Keratinocyte (primary cell): Measurements from ENCODE around the gene ETV5. TPM values are rescaled to one million over a fixed set of nuclear protein-coding genes. Genes with fewer than 3 reads are reported as not detected.

Experiments used
- DNase-seq: peaks from one replicate; pipeline ENCODE4 v3.0.0-alpha.2; 2011; ENCODE audit warnings: low read depth, missing footprints, low spot score
- FAIRE-seq: peaks from 2 replicates; lab custom pipeline; 2011; peaks lifted over from hg19 to GRCh38; lab: Jason Lieb, UNC
- H2AFZ ChIP-seq: 2 replicates; pipeline ENCODE4 v1.6.0; 2012; ENCODE audit warnings: low read length, control low read depth, inconsistent platforms; ENCODE audit not compliant: control insufficient read depth
- H3K27ac ChIP-seq: 2 replicates; pipeline ENCODE4 v1.5.1; 2011; ENCODE audit warnings: low read length; ENCODE audit not compliant: control insufficient read depth, insufficient read depth
- H3K27me3 ChIP-seq: 3 replicates; pipeline ENCODE4 v1.6.0; 2011; ENCODE audit warnings: low read length; ENCODE audit not compliant: control insufficient read depth, insufficient read depth; ENCODE audit errors: extremely low read depth
- H3K36me3 ChIP-seq, 2 experiments: 2 replicates in 1 of 2; 3 replicates in 1 of 2; pipeline ENCODE4 v1.5.1; 2011; ENCODE audit warnings: low read length in 2 of 2, mild to moderate bottlenecking in 1 of 2; ENCODE audit not compliant: control insufficient read depth in 2 of 2, insufficient read depth in 2 of 2; ENCODE audit errors: extremely low read depth in 1 of 2
- H3K4me1 ChIP-seq: 3 replicates; pipeline ENCODE4 v1.5.1; 2011; ENCODE audit warnings: low read length; ENCODE audit not compliant: control insufficient read depth, insufficient read depth; ENCODE audit errors: extremely low read depth
- H3K4me2 ChIP-seq: 3 replicates; pipeline ENCODE4 v1.6.0; 2011; ENCODE audit warnings: low read depth, low read length; ENCODE audit not compliant: control insufficient read depth, insufficient read depth; ENCODE audit errors: extremely low read depth
- H3K4me3 ChIP-seq, 3 experiments: fragments of 200-600 bp in 1 of 3; sonication (generic) in 1 of 3; 2 replicates in 2 of 3; 3 replicates in 1 of 3; pipeline ENCODE4 v1.5.1; 2011 to 2016; ENCODE audit warnings: low read length in 3 of 3, mild to moderate bottlenecking in 3 of 3, control low read depth in 2 of 3, inconsistent platforms in 1 of 3, low read depth in 1 of 3, mixed read lengths in 1 of 3, mixed run types in 1 of 3, moderate library complexity in 1 of 3; ENCODE audit not compliant: control insufficient read depth in 2 of 3, insufficient read depth in 2 of 3; ENCODE audit errors: extremely low read depth in 1 of 3
- H3K79me2 ChIP-seq: 2 replicates; pipeline ENCODE4 v1.6.0; 2012; ENCODE audit warnings: low read length; ENCODE audit not compliant: control insufficient read depth, insufficient read depth
- H3K9ac ChIP-seq: 3 replicates; pipeline ENCODE4 v1.6.0; 2011; ENCODE audit warnings: low read length; ENCODE audit not compliant: control insufficient read depth, insufficient read depth; ENCODE audit errors: extremely low read depth
- H3K9me1 ChIP-seq: 3 replicates; pipeline ENCODE4 v1.6.0; 2011; ENCODE audit warnings: low read length; ENCODE audit not compliant: control insufficient read depth, insufficient read depth; ENCODE audit errors: extremely low read depth
- H3K9me3 ChIP-seq: 2 replicates; pipeline ENCODE4 v1.5.1; 2012; ENCODE audit warnings: low read depth, low read length; ENCODE audit not compliant: control insufficient read depth
- H4K20me1 ChIP-seq: 3 replicates; pipeline ENCODE4 v1.6.0; 2011; ENCODE audit warnings: low read length; ENCODE audit not compliant: control insufficient read depth, insufficient read depth; ENCODE audit errors: extremely low read depth
- EZH2 ChIP-seq: IDR thresholded peaks from one replicate; pipeline ENCODE4 v1.6.1; 2012; ENCODE audit warnings: inconsistent platforms, mild to moderate bottlenecking, low read length, moderate library complexity
- dilution Hi-C: fragments of 300-500 bp; cut with MboI; formaldehyde crosslinking; loops from one replicate; pipeline ENCODE4 v1.7.0; 2020; ENCODE audit warnings: low sequenced_read_pairs; ENCODE audit not compliant: extremely low pct_ligation_motif_present
- polyA plus RNA-seq, 5 experiments: library from polyadenylated mRNA; depleted of rRNA in 3 of 5; stranded (reverse) in 3 of 5; stranded (forward) in 1 of 5; unstranded in 1 of 5; fragments of >200 nt; gene quantifications; 1 replicate in 1 of 5; 2 replicates in 3 of 5; 3 replicates in 1 of 5; pipeline versions ENCODE4 v1.2.1 to v1.2.3, GENCODE V29; 2011 to 2012; ENCODE audit warnings: missing spikeins in 2 of 5, low read depth in 1 of 5, low replicate concordance in 1 of 5
- TF ChIP-seq, protein P1 (sequence below), 3 experiments: IDR thresholded peaks in 1 of 3; conservative IDR thresholded peaks in 1 of 3; optimal IDR thresholded peaks in 1 of 3; 2 replicates in 2 of 3; 3 replicates in 1 of 3; pipeline versions ENCODE3 to v1.5.1; 2011; ENCODE audit warnings: low read length in 3 of 3, mild to moderate bottlenecking in 3 of 3, moderate library complexity in 2 of 3, control low read depth in 1 of 3, inconsistent platforms in 1 of 3; ENCODE audit not compliant: insufficient read depth in 2 of 3; ENCODE audit errors: extremely low read depth in 1 of 3

The ETV5 gene
- polyA plus RNA-seq, 1 donor (not counting 4 experiments of a cell fraction or from before 2014, with no cell fraction given): 28.7 TPM

DNA sequence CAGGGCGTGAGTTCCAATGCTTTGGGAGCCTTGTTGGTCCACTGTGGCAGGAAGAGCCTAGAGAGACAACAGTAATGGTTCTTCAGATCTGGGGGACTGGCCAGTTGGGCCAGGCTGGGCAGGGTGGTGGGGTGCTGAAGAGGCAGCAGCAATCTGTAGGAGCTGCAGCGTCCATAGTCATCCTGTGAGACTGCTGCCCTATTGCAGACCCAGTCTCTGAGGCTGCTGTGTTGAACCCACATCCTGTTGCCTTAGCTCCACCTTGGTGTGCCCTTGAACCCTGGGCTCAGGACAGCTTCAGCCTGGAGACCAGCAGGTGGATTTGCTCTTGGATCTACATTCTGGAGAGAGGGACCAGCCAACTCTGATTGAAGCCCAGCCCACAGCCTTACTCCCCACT is 23.6 kb upstream of the ETV5 start:
- Histone ChIP-seq H4K20me1 (no peaks in the 10 kb centered on the region), H3K9ac (no peak overlapping the region), H3K9me1 (no peaks in the 10 kb centered on the region), H3K4me2 (no peak overlapping the region), H2AFZ (no peak overlapping the region), H3K36me3 (no peaks in the 10 kb centered on the region), H3K79me2 (no peaks in the 10 kb centered on the region), H3K4me3 (no peak overlapping the region), H3K4me1 (no peaks in the 10 kb centered on the region), H3K27me3 (peaks cover 3% of the 10 kb centered on the region), H3K9me3 (no peaks in the 10 kb centered on the region), H3K27ac (no peak overlapping the region)
- DNase-seq: no peak
- TF ChIP-seq EZH2: no peak
- TF ChIP-seq, protein P1, sequence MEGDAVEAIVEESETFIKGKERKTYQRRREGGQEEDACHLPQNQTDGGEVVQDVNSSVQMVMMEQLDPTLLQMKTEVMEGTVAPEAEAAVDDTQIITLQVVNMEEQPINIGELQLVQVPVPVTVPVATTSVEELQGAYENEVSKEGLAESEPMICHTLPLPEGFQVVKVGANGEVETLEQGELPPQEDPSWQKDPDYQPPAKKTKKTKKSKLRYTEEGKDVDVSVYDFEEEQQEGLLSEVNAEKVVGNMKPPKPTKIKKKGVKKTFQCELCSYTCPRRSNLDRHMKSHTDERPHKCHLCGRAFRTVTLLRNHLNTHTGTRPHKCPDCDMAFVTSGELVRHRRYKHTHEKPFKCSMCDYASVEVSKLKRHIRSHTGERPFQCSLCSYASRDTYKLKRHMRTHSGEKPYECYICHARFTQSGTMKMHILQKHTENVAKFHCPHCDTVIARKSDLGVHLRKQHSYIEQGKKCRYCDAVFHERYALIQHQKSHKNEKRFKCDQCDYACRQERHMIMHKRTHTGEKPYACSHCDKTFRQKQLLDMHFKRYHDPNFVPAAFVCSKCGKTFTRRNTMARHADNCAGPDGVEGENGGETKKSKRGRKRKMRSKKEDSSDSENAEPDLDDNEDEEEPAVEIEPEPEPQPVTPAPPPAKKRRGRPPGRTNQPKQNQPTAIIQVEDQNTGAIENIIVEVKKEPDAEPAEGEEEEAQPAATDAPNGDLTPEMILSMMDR (optimal IDR thresholded peaks at IDR 0.05 in 1 of 3, IDR thresholded peaks at IDR 0.05 in 1 of 3, conservative IDR thresholded peaks at IDR 0.05 in 1 of 3; ENCODE audit: extremely low read depth in 1 of 3, insufficient read depth in 2 of 3, low read length in 3 of 3): no peak
- dilution Hi-C loops: no loop called here
- no peak for FAIRE-seq

DNA sequence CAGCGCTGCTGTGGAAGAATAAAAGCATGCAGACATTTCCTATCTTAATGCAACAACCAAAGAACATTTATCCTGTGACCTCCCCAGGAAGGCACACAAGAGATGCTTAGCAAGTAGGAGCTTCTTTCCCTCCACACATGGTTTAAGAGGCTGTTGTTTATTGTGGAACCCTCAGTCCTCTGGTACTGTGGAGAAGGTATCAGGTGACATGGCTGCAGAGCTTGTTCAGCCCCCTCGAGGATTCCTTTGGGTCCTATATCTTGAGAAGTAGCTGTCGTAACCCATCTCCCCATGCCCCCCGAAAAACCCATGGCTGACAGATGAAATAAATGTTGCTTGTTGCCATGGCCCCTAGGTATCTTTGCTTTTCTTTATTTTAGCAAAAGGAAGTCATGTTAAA is 20.3 kb upstream of the ETV5 start:
- FAIRE-seq (no peak), DNase-seq (no peak)
- no peak overlapping the region for H3K4me2 ChIP-seq
- no peaks in the 10 kb centered on the region for H4K20me1 ChIP-seq
- no peak for TF ChIP-seq EZH2
- TF ChIP-seq, protein P1 (optimal IDR thresholded peaks at IDR 0.05 in 1 of 3, IDR thresholded peaks at IDR 0.05 in 1 of 3, conservative IDR thresholded peaks at IDR 0.05 in 1 of 3; ENCODE audit: extremely low read depth in 1 of 3, insufficient read depth in 2 of 3, low read length in 3 of 3): no peak
- no peak overlapping the region for H3K9ac ChIP-seq
- no peaks in the 10 kb centered on the region for H3K9me1 ChIP-seq
- H3K27me3 ChIP-seq: peaks cover 3% of the 10 kb centered on the region
- H2AFZ ChIP-seq: no peak overlapping the region
- peaks cover 9% of the 10 kb centered on the region for H3K4me1 ChIP-seq
- dilution Hi-C loops: no loop called here
- H3K36me3 ChIP-seq: no peaks in the 10 kb centered on the region
- H3K79me2 ChIP-seq: no peaks in the 10 kb centered on the region
- no peak overlapping the region for H3K4me3 ChIP-seq
- no peak overlapping the region for H3K27ac ChIP-seq
- no peaks in the 10 kb centered on the region for H3K9me3 ChIP-seq
